Measurements from ENCODE around the gene TDRD12. TPM values are rescaled to one million over a fixed set of nuclear protein-coding genes. Genes with fewer than 3 reads are reported as not detected.
"Not testable (repeated sequence)": the region's sequence is repeated elsewhere in the genome, so short reads cannot be mapped to it uniquely, and the experiment has no call there.

TDRD12 gene
- total RNA-seq, 2 donors from 2014 or later, result 0.41 to 9.8 TPM

GRCh38 chr19:32865326-32865725, 145.8 kb downstream of the TDRD12 start:
- Histone ChIP-seq H3K27me3 (replicated peaks; ENCODE audit: insufficient read depth) (no peaks in the 10 kb centered on the region), H3K9me3 (no peaks in the 10 kb centered on the region), H3K36me3 (no peaks in the 10 kb centered on the region), H3K4me1 (replicated peaks) (no peaks in the 10 kb centered on the region), H3K4me3 (no peak overlapping the region), H3K27ac (no peak overlapping the region)
- WGBS, result 79% methylated on average over 6 of the region's 6 CpGs
- TF ChIP-seq POLR2A (IDR thresholded peaks at IDR 0.05) (no peak), POLR2AphosphoS5 (IDR thresholded peaks at IDR 0.05) (no peak), CTCF (IDR thresholded peaks at IDR 0.05) (no peak)
- intact Hi-C loops (cut with DNase I), result no loop called here
- DNase-seq (ENCODE audit: low spot score), result no peak

GRCh38 chr19:32866061-32866460, 146.5 kb downstream of the TDRD12 start:
- 88% methylated on average over 7 of the region's 7 CpGs for WGBS
- Histone ChIP-seq H3K9me3 (no peaks in the 10 kb centered on the region), H3K27me3 (replicated peaks; ENCODE audit: insufficient read depth) (no peaks in the 10 kb centered on the region), H3K27ac (no peak overlapping the region), H3K4me1 (replicated peaks) (no peaks in the 10 kb centered on the region), H3K36me3 (no peaks in the 10 kb centered on the region), H3K4me3 (no peak overlapping the region)
- DNase-seq (ENCODE audit: low spot score), result no peak
- TF ChIP-seq CTCF (IDR thresholded peaks at IDR 0.05), result no peak
- no peak for TF ChIP-seq POLR2AphosphoS5 (IDR thresholded peaks at IDR 0.05)
- no peak for TF ChIP-seq POLR2A (IDR thresholded peaks at IDR 0.05)
- intact Hi-C loops (cut with DNase I), result no loop called here

GRCh38 chr19:32866564-32867265, 147.1 kb downstream of the TDRD12 start:
- H3K4me1 ChIP-seq (replicated peaks), result no peaks in the 10 kb centered on the region
- 82% methylated on average over 12 of the region's 12 CpGs for WGBS

GRCh38 chr19:32867436-32867835, 147.9 kb downstream of the TDRD12 start:
- H3K27ac ChIP-seq; H3K27me3 ChIP-seq (replicated peaks; ENCODE audit: insufficient read depth); DNase-seq (ENCODE audit: low spot score); H3K36me3 ChIP-seq; H3K4me3 ChIP-seq; intact Hi-C loops (cut with DNase I); H3K9me3 ChIP-seq; H3K4me1 ChIP-seq (replicated peaks): not testable (repeated sequence)
- WGBS, result 69% methylated on average over 9 of the region's 9 CpGs

More at GRCh38 chr19:32866564-32867265, 147.1 kb downstream of the TDRD12 start:
- no peak overlapping the region for H3K4me3 ChIP-seq
- DNase-seq (ENCODE audit: low spot score), result no peak
- no peaks in the 10 kb centered on the region for H3K9me3 ChIP-seq
- no peak for TF ChIP-seq POLR2A (IDR thresholded peaks at IDR 0.05)
- H3K36me3 ChIP-seq, result no peaks in the 10 kb centered on the region
- intact Hi-C loops (cut with DNase I), result no loop called here
- no peak overlapping the region for H3K27ac ChIP-seq
- H3K27me3 ChIP-seq (replicated peaks; ENCODE audit: insufficient read depth), result no peaks in the 10 kb centered on the region

- Histone ChIP-seq H3K4me3 (no peak overlapping the region), H3K36me3 (no peaks in the 10 kb centered on the region), H3K4me1 (replicated peaks) (no peaks in the 10 kb centered on the region), H3K27me3 (replicated peaks; ENCODE audit: insufficient read depth) (no peaks in the 10 kb centered on the region), H3K9me3 (no peaks in the 10 kb centered on the region), H3K27ac (no peak overlapping the region)
- intact Hi-C loops (cut with DNase I), result no loop called here
- TF ChIP-seq POLR2AphosphoS5 (IDR thresholded peaks at IDR 0.05) (no peak), CTCF (IDR thresholded peaks at IDR 0.05) (no peak), POLR2A (IDR thresholded peaks at IDR 0.05) (no peak)
- 88% methylated on average over 19 of the region's 19 CpGs for WGBS
- no peak for DNase-seq (ENCODE audit: low spot score)
These were observed 148.8 kb downstream of the TDRD12 start for GRCh38 chr19:32868206-32868950.
